Fibroblast of skin of scalp (primary cell): Measurements from ENCODE around the gene MAPK8.

Experiments used
- DNase-seq: peaks from one replicate; pipeline ENCODE4 v3.0.0-alpha.2; 2013

Gene MAPK8

GRCh38 chr10:48478469-48478868, 172.0 kb downstream of the MAPK8 start:
- DNase-seq, result no peak

- DNase-seq, result no peak
Measured at GRCh38 chr10:48478980-48479811, 172.7 kb downstream of the MAPK8 start.

- no peak for DNase-seq
Measured at GRCh38 chr10:48480397-48481374, 174.2 kb downstream of the MAPK8 start.

- DNase-seq, result no peak
Measured at GRCh38 chr10:48481385-48481784, 174.9 kb downstream of the MAPK8 start.

- DNase-seq, result no peak
Measured at GRCh38 chr10:48482207-48482606, 175.7 kb downstream of the MAPK8 start.

GRCh38 chr10:48484911-48485310, 178.4 kb downstream of the MAPK8 start:
- DNase-seq, result no peak

GRCh38 chr10:48485711-48486110, 179.2 kb downstream of the MAPK8 start:
- DNase-seq, result no peak

GRCh38 chr10:48487244-48487643, 180.8 kb downstream of the MAPK8 start:
- DNase-seq, result no peak
